ENCODE results near the gene CYB5A.

The CYB5A gene

DNA sequence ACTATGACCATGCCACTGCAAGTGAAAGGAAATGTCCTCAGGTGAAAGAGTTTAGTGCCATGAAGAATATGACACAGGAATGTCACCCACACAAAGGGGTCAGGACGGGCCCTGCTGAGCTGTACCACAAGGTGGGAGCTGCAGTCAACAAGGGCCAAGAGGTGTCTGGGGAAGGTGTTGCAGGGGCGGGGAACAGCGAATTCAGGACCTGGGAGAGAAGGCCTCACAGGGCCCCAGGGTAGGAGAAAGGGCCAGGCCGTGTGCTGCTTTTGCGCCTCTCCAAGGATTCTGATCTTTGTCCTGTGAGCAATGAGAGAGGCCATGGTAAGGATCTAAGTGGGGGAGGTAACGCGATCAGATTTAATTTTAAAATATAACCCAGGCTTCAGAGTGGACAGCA lies 23.6 kb downstream of the CYB5A start:
- no peaks in the 10 kb centered on the region for H3K27me3 ChIP-seq (replicated peaks; ENCODE audit: control insufficient read depth, insufficient read depth, low read length, poor library complexity, severe bottlenecking)
- no peaks in the 10 kb centered on the region for H3K4me1 ChIP-seq (ENCODE audit: control insufficient read depth, insufficient read depth, low read length, poor library complexity, severe bottlenecking)
- no peak overlapping the region for H3K27ac ChIP-seq (ENCODE audit: insufficient read depth, low read length, poor library complexity, severe bottlenecking)
- no peak overlapping the region for H3K4me3 ChIP-seq (ENCODE audit: insufficient read depth, low read depth, low read length, poor library complexity, severe bottlenecking)
- H3K9me3 ChIP-seq (ENCODE audit: control insufficient read depth, low read length), result no peaks in the 10 kb centered on the region
- peaks cover 9% of the 10 kb centered on the region for H3K36me3 ChIP-seq (ENCODE audit: control insufficient read depth, insufficient read depth, low read length)
- DNase-seq, result no peak

DNA sequence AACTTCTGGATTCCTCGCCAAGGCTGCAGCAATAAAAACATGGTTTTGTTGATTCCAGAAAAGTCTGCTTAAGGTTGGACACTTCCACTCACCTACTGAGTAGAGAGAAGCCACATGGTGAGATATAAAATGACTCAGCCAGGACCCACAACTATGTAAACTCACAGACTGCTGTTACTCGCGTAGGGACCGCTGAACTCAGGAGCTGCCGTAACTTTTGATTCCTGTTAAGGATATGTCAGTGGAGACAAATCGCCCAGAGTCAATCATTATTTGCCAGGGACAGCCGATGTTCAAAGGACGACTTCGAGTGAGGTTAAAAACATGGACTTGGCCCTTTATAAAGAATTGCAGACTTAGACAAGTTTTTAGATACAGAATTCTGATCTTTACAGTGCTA lies 25.6 kb downstream of the CYB5A start:
- no peak for DNase-seq
- Histone ChIP-seq H3K36me3 (ENCODE audit: control insufficient read depth, insufficient read depth, low read length) (peaks cover 18% of the 10 kb centered on the region), H3K9me3 (ENCODE audit: control insufficient read depth, low read length) (no peaks in the 10 kb centered on the region), H3K27ac (ENCODE audit: insufficient read depth, low read length, poor library complexity, severe bottlenecking) (no peak overlapping the region), H3K4me3 (ENCODE audit: insufficient read depth, low read depth, low read length, poor library complexity, severe bottlenecking) (no peak overlapping the region), H3K4me1 (ENCODE audit: control insufficient read depth, insufficient read depth, low read length, poor library complexity, severe bottlenecking) (no peaks in the 10 kb centered on the region), H3K27me3 (replicated peaks; ENCODE audit: control insufficient read depth, insufficient read depth, low read length, poor library complexity, severe bottlenecking) (no peaks in the 10 kb centered on the region)

- H3K9me3 ChIP-seq (ENCODE audit: control insufficient read depth, low read length), result no peaks in the 10 kb centered on the region
- no peak for DNase-seq
- H3K27ac ChIP-seq (ENCODE audit: insufficient read depth, low read length, poor library complexity, severe bottlenecking), result no peak overlapping the region
- H3K4me1 ChIP-seq (ENCODE audit: control insufficient read depth, insufficient read depth, low read length, poor library complexity, severe bottlenecking), result no peaks in the 10 kb centered on the region
- H3K36me3 ChIP-seq (ENCODE audit: control insufficient read depth, insufficient read depth, low read length), result peaks cover 19% of the 10 kb centered on the region
- no peak overlapping the region for H3K4me3 ChIP-seq (ENCODE audit: insufficient read depth, low read depth, low read length, poor library complexity, severe bottlenecking)
- H3K27me3 ChIP-seq (replicated peaks; ENCODE audit: control insufficient read depth, insufficient read depth, low read length, poor library complexity, severe bottlenecking), result no peaks in the 10 kb centered on the region
Observed at GRCh38 chr18:74265546-74266098, 26.1 kb downstream of the CYB5A start.

GRCh38 chr18:74264303-74265020 lies 27.3 kb downstream of the CYB5A start:
- no peak for DNase-seq
- H3K27me3 ChIP-seq (replicated peaks; ENCODE audit: control insufficient read depth, insufficient read depth, low read length, poor library complexity, severe bottlenecking), result no peaks in the 10 kb centered on the region
- H3K9me3 ChIP-seq (ENCODE audit: control insufficient read depth, low read length), result no peaks in the 10 kb centered on the region
- peaks cover 19% of the 10 kb centered on the region for H3K36me3 ChIP-seq (ENCODE audit: control insufficient read depth, insufficient read depth, low read length)
- H3K4me1 ChIP-seq (ENCODE audit: control insufficient read depth, insufficient read depth, low read length, poor library complexity, severe bottlenecking), result no peaks in the 10 kb centered on the region
- no peak overlapping the region for H3K27ac ChIP-seq (ENCODE audit: insufficient read depth, low read length, poor library complexity, severe bottlenecking)
- H3K4me3 ChIP-seq (ENCODE audit: insufficient read depth, low read depth, low read length, poor library complexity, severe bottlenecking), result no peak overlapping the region

- H3K9me3 ChIP-seq (ENCODE audit: control insufficient read depth, low read length), result no peaks in the 10 kb centered on the region
- peaks cover 19% of the 10 kb centered on the region for H3K36me3 ChIP-seq (ENCODE audit: control insufficient read depth, insufficient read depth, low read length)
- no peaks in the 10 kb centered on the region for H3K4me1 ChIP-seq (ENCODE audit: control insufficient read depth, insufficient read depth, low read length, poor library complexity, severe bottlenecking)
- no peak overlapping the region for H3K4me3 ChIP-seq (ENCODE audit: insufficient read depth, low read depth, low read length, poor library complexity, severe bottlenecking)
- no peak for DNase-seq
- no peak overlapping the region for H3K27ac ChIP-seq (ENCODE audit: insufficient read depth, low read length, poor library complexity, severe bottlenecking)
- no peaks in the 10 kb centered on the region for H3K27me3 ChIP-seq (replicated peaks; ENCODE audit: control insufficient read depth, insufficient read depth, low read length, poor library complexity, severe bottlenecking)
Observed at GRCh38 chr18:74261053-74261713, 30.6 kb downstream of the CYB5A start.

DNA sequence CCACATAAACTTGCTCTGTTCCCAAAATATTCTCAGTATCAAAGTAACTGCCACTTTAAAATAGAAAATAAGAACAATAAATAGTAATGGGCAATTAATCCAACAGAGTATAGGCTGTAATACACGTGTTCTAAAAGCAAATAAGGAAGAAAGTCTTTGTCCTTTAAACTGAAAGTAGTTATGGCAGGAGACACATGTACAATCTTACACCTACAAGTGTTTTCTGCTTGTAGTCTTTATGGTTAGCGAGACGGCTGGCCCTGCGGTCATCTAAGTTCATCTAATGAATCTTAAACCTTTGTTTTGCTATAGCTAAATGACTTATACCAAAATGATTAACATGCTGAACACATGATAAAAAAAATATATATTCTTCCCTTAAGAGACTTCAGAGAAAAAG lies 32.4 kb downstream of the CYB5A start:
- Histone ChIP-seq H3K27me3 (replicated peaks; ENCODE audit: control insufficient read depth, insufficient read depth, low read length, poor library complexity, severe bottlenecking) (no peaks in the 10 kb centered on the region), H3K36me3 (ENCODE audit: control insufficient read depth, insufficient read depth, low read length) (peaks cover 17% of the 10 kb centered on the region), H3K4me3 (ENCODE audit: insufficient read depth, low read depth, low read length, poor library complexity, severe bottlenecking) (no peak overlapping the region), H3K27ac (ENCODE audit: insufficient read depth, low read length, poor library complexity, severe bottlenecking) (no peak overlapping the region), H3K4me1 (ENCODE audit: control insufficient read depth, insufficient read depth, low read length, poor library complexity, severe bottlenecking) (no peaks in the 10 kb centered on the region), H3K9me3 (ENCODE audit: control insufficient read depth, low read length) (no peaks in the 10 kb centered on the region)
- DNase-seq, result no peak

- H3K27me3 ChIP-seq (replicated peaks; ENCODE audit: control insufficient read depth, insufficient read depth, low read length, poor library complexity, severe bottlenecking), result no peaks in the 10 kb centered on the region
- no peaks in the 10 kb centered on the region for H3K4me1 ChIP-seq (ENCODE audit: control insufficient read depth, insufficient read depth, low read length, poor library complexity, severe bottlenecking)
- no peak overlapping the region for H3K27ac ChIP-seq (ENCODE audit: insufficient read depth, low read length, poor library complexity, severe bottlenecking)
- peaks cover 13% of the 10 kb centered on the region for H3K36me3 ChIP-seq (ENCODE audit: control insufficient read depth, insufficient read depth, low read length)
- no peaks in the 10 kb centered on the region for H3K9me3 ChIP-seq (ENCODE audit: control insufficient read depth, low read length)
- no peak for DNase-seq
- no peak overlapping the region for H3K4me3 ChIP-seq (ENCODE audit: insufficient read depth, low read depth, low read length, poor library complexity, severe bottlenecking)
Observed at GRCh38 chr18:74257083-74257482, 34.7 kb downstream of the CYB5A start.

DNA sequence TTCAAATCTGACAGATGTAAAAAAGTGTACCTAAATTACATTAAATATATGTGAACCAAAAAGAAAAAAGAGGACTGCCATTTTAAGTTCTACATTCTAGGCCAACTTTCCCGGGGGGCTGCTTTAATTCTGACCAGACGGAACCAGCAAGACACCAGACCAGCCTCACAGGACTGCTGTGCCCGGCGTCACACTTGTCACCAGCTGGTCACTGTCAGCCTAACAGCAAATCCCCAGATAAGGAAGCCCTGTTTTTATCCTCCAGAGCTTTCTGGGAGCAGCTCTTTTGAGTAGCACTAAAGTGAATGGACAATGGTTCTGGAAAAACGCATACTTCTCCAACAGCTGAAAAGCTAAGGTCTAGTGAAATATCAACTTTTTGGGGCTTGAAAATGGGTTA lies 35.6 kb downstream of the CYB5A start:
- no peak overlapping the region for H3K4me3 ChIP-seq (ENCODE audit: insufficient read depth, low read depth, low read length, poor library complexity, severe bottlenecking)
- H3K36me3 ChIP-seq (ENCODE audit: control insufficient read depth, insufficient read depth, low read length), result peaks cover 5% of the 10 kb centered on the region
- no peak for DNase-seq
- H3K27ac ChIP-seq (ENCODE audit: insufficient read depth, low read length, poor library complexity, severe bottlenecking), result no peak overlapping the region
- H3K27me3 ChIP-seq (replicated peaks; ENCODE audit: control insufficient read depth, insufficient read depth, low read length, poor library complexity, severe bottlenecking), result no peaks in the 10 kb centered on the region
- no peaks in the 10 kb centered on the region for H3K4me1 ChIP-seq (ENCODE audit: control insufficient read depth, insufficient read depth, low read length, poor library complexity, severe bottlenecking)
- no peaks in the 10 kb centered on the region for H3K9me3 ChIP-seq (ENCODE audit: control insufficient read depth, low read length)

DNA sequence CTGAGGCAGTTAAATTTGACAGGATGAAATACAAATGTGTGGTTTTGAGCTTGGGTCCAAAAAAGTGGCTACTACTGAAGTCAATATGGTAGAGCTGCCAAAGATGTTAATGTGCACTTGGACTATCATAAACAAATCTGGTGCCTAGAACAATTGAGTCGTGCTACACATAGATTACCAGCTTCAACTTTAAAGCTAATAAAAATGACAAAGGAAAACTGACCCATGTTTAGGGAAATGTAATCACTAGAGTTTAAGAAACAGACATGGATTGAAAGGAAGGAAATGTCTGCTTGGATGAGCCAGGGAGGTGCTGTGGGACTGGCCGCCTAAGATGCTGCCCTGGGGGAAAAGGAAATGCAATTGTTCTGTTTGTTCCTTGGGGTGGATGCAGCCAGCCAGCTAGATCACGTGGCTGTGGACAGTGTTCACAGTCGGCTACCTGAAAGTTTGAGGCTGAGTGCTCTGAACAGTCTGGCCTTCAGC lies 36.6 kb downstream of the CYB5A start:
- no peaks in the 10 kb centered on the region for H3K9me3 ChIP-seq (ENCODE audit: control insufficient read depth, low read length)
- no peak overlapping the region for H3K27ac ChIP-seq (ENCODE audit: insufficient read depth, low read length, poor library complexity, severe bottlenecking)
- no peaks in the 10 kb centered on the region for H3K27me3 ChIP-seq (replicated peaks; ENCODE audit: control insufficient read depth, insufficient read depth, low read length, poor library complexity, severe bottlenecking)
- peaks cover 4% of the 10 kb centered on the region for H3K36me3 ChIP-seq (ENCODE audit: control insufficient read depth, insufficient read depth, low read length)
- no peak overlapping the region for H3K4me3 ChIP-seq (ENCODE audit: insufficient read depth, low read depth, low read length, poor library complexity, severe bottlenecking)
- no peaks in the 10 kb centered on the region for H3K4me1 ChIP-seq (ENCODE audit: control insufficient read depth, insufficient read depth, low read length, poor library complexity, severe bottlenecking)
- DNase-seq, result no peak

- Histone ChIP-seq H3K27ac (ENCODE audit: insufficient read depth, low read length, poor library complexity, severe bottlenecking) (no peak overlapping the region), H3K36me3 (ENCODE audit: control insufficient read depth, insufficient read depth, low read length) (peaks cover 4% of the 10 kb centered on the region), H3K4me3 (ENCODE audit: insufficient read depth, low read depth, low read length, poor library complexity, severe bottlenecking) (no peak overlapping the region), H3K27me3 (replicated peaks; ENCODE audit: control insufficient read depth, insufficient read depth, low read length, poor library complexity, severe bottlenecking) (no peaks in the 10 kb centered on the region), H3K4me1 (ENCODE audit: control insufficient read depth, insufficient read depth, low read length, poor library complexity, severe bottlenecking) (no peaks in the 10 kb centered on the region), H3K9me3 (ENCODE audit: control insufficient read depth, low read length) (no peaks in the 10 kb centered on the region)
- no peak for DNase-seq
Observed at GRCh38 chr18:74252039-74252395, 39.7 kb downstream of the CYB5A start.

Data from effector memory CD4-positive, alpha-beta T cell (primary cell).